Caki2 (cell line): Measurements from ENCODE around the gene MCTP2. TPM values are rescaled to one million over a fixed set of nuclear protein-coding genes. Genes with fewer than 3 reads are reported as not detected.
A peak's percentile ranks its signal among the peaks of the same experiment; 100 is the strongest.

ENCODE experiments used
- DNase-seq: peaks from one replicate; pipeline ENCODE4 v3.0.0-alpha.2; 2015; ENCODE audit warnings: low read depth
- in situ Hi-C: cut with HindIII; loops from 2 replicates; pipeline ENCODE4 v1.10.0; 2016; ENCODE audit warnings: low sequenced_read_pairs, low pct_unique_long_range_greater_than_20kb, mixed read lengths
- total RNA-seq: library from RNA; depleted of rRNA; stranded (reverse); fragments of >200 nt; shearing (Covaris generic); gene quantifications from 2 replicates; pipeline ENCODE4 v1.2.3, GENCODE V29; 2014; ENCODE audit warnings: low replicate concordance; rRNA removed

The MCTP2 gene
- total RNA-seq = 3.5 and 13.0 TPM in 2 replicates

DNA sequence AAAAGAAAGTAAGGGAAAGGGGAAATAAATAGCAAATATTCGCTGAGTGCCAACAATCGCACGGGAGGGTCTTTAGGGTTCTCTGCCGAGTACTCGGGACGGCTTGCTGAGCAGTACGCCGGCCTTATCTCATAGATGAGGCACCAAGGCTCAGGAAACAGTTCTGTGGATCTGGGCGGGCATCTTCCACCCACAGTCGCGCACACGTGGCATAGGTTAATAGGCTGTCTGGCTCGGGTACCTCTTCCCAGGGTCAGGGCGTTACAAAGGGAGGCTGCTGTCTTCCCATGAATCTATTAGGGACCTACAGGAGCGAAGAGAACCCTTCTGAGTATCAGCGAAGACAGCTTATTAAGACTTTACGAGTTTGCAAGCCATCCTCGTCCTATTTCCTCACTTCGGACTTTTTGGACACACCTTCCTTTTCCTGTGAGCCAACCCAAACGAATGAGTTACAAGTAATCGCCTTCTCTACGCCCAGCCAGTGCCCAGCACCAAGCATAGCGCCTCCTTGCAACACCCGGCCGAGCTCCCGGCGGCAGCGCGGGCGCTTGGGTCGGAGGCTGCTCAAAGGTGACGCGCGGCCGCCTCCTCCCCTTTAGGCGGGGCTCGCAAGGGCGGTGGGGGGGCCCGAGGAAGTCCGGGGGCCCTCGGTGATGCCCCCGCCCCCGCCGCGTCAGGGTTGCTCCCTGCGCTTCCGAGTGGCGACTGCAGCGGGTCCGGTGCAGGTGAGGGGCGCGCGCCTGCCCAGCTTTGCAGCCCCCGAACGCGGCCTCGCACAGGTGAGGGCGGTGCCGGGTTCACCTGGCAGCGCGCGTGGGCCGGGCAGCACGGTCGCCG is at the start of gene MCTP2:
TSS of gene MCTP2 (plus strand) at position 679 of the 840 bp plus-strand sequence. CDS start 66,705 bp downstream, outside the sequence.
- DNase-seq = peak; percentile 88

GRCh38 chr15:94182883-94183282 is 48.5 kb upstream of the MCTP2 start:
- in situ Hi-C loops = no loop called here
- no peak for DNase-seq

More for the DNA sequence above, at the start of gene MCTP2:
- in situ Hi-C loops = no loop called here

GRCh38 chr15:94185547-94186236 is 45.7 kb upstream of the MCTP2 start:
- in situ Hi-C loops = no loop called here
- no peak for DNase-seq

GRCh38 chr15:94186770-94187331 is 44.5 kb upstream of the MCTP2 start:
- no peak for DNase-seq
- in situ Hi-C loops = no loop called here

- DNase-seq = no peak
- in situ Hi-C loops = no loop called here
Observed at GRCh38 chr15:94193906-94194305, 37.5 kb upstream of the MCTP2 start.

DNA sequence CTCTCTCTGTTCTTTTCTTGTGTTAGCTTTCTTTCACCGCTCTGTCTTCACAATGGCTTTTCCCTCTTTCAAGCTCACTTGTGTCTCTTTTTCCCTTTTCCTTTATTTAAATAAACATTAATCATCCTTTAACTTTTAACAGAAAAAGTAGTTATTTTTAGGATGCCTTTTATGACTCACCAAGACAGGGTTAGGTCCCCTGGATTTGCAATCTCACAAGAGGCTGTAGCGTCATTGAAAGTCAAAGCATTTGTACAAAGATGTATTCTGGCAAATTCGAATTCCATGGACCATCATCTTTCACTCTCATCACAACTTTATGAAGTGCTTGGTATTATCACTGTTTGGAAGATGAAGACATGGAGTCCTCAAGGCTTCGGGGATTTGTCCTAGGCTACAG is 34.8 kb upstream of the MCTP2 start:
- DNase-seq = no peak
- in situ Hi-C loops = no loop called here

- in situ Hi-C loops = no loop called here
- DNase-seq = no peak
Observed at GRCh38 chr15:94198633-94199032, 32.7 kb upstream of the MCTP2 start.

- in situ Hi-C loops = no loop called here
- DNase-seq = no peak
Observed at GRCh38 chr15:94199725-94200124, 31.6 kb upstream of the MCTP2 start.

DNA sequence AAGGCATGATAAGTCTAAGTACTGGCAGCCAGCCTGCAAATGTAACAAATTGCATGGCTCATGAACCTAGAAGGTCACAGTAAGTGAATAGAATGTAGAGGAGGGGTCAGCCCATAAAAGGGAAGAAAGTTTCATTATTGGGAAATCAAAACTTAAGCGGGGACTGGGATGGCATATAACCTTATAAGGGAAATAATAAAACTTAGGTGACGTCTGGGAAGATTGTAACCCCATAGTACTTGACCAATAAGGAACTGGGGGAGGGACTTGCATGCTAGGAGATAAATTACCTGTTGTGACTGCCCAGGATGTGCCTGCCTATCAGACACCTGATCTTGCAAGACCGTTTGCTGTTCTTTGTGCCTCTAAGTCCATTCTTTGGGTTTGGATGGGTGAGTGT is 28.1 kb upstream of the MCTP2 start:
- in situ Hi-C loops = no loop called here
- DNase-seq = peak; percentile 2

- in situ Hi-C loops = no loop called here
- no peak for DNase-seq
Observed at GRCh38 chr15:94205366-94205765, 26.0 kb upstream of the MCTP2 start.

- no peak for DNase-seq
- in situ Hi-C loops = no loop called here
Observed at GRCh38 chr15:94206463-94207167, 24.7 kb upstream of the MCTP2 start.

GRCh38 chr15:94212291-94212690 is 19.1 kb upstream of the MCTP2 start:
- in situ Hi-C loops = no loop called here
- no peak for DNase-seq

DNA sequence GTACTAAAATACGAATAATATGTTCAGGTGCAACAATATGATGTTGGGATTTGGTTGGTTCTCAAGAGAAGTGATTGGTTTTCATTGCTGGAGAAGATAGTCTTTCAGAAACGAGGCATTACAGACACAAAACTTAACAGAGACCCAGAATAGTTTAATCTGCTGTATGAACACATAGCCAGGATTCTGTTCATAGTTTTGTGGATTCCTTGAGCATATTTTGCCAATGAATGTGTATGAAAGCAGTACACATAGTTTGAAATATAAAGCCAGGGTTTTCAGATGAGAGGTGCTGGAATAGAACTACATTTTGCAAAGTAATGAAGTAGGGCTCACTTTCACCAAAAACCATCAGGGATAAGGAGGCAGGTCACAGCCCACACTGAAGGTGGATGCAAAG is 5.7 kb upstream of the MCTP2 start:
- in situ Hi-C loops = no loop called here
- DNase-seq = no peak

GRCh38 chr15:94228611-94229010 is 2.8 kb upstream of the MCTP2 start:
- in situ Hi-C loops = no loop called here
- no peak for DNase-seq

GRCh38 chr15:94229591-94230369 is 1.6 kb upstream of the MCTP2 start:
- in situ Hi-C loops = no loop called here
- no peak for DNase-seq

GRCh38 chr15:94230431-94230882 is 904 bp upstream of the MCTP2 start:
- in situ Hi-C loops = no loop called here
- no peak for DNase-seq

- in situ Hi-C loops = no loop called here
- DNase-seq = no peak
Observed at GRCh38 chr15:94231723-94232468, 535 bp downstream of the MCTP2 start.
